NCI-H128 (cell line): Measurements from ENCODE around the gene GMPS.
"Not testable (repeated sequence)": the region's sequence is repeated elsewhere in the genome, so short reads cannot be mapped to it uniquely, and the experiment has no call there.

Experiments
- DNase-seq: peaks from one replicate; lab custom pipeline; 2025; ENCODE audit not compliant: unreplicated experiment; lab: John Stamatoyannopoulos, UW

Gene GMPS

DNA sequence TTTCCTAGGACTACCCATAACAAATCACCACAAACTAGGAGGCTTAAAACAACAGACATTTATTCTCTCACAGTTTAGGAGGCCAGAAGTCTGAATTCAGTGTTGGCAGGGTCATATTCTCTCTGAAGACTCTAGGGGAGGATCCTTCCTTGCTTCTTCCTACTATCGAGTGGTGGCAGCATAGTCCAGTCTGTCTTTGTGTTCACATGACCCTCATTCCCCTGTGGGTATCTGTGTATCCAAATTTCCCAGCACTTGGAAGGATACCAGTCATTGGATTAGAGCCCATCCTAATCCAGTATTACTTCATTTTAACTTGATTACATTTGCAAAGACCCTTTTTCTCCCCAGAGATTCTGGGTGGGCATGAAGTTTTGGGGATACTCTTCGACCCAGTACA lies 63.8 kb downstream of the GMPS start:
- DNase-seq: no peak

DNA sequence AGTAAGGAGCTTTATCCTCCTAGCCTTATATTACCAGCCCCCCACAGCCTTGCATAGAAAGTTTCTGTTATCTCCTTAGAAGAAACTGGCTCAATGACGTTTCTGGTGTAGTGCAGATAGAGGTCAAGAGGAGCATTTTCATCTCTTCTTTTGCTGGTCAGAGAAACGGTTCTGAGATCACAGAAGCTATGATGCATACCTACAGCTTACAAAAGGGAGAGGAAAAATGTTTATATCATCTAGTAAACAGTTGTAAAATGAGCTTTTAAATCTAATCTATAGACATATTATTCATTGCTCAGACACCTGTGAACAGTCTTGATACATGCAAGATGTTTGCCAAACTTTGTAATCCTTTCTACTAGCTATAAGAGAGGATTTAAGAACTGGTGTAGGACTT lies 68.0 kb downstream of the GMPS start:
- DNase-seq: no peak

DNA sequence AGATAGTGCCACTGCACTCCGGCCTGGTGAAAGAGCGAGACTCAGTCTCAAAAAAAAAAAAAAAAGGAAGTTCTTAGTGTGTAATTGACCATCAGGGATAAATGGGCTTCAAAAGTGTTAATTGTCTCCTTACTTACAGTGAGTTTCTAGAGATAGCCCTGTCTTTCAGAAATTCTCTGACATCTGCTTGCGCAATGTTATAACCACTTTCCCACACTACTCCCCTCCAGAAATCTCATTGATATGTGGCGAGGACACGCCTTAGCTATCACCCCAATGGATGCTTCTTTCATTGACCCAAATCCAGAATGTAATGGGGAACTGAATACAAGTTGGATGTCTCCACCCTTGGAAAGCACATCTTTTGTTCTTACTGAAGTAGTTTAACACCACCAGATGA lies 70.9 kb downstream of the GMPS start:
- no peak for DNase-seq

DNA sequence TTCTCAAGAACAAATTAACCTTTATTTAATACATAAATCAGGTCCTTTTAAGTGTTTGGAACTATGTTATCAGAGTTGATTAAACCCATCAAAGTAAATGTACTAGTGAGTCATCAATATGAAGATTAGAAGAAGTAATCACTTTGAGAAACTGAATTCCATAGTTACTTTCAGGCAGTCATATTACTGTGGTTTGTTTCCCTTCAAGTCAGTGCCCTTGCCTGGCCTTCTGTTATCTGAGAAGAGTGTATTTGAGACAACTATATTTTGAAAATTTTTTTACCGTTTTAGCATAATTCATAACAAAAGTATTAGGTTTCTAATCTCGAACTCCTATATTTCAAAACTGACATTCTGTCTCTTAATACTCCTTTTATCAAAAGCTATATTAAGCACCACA lies 73.6 kb downstream of the GMPS start:
- DNase-seq: no peak

DNA sequence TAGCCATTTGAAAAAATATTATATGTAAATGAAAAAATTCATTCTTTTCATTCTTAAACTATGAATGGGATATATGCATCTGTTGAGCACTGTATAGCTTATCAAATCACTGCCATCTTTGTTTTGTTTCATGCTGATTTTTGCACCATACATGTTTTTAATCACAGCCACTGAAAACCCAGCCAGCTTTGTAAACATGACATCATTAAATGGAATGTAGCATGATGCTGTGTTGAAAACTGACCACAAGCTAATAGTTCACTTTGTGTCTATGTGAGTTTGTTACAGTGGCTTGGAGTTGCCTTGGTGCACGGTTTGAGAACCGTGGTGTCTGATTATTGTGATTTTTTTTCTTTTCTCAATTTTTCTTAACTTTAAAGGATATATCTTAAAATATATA lies 75.7 kb downstream of the GMPS start:
- no peak for DNase-seq

DNA sequence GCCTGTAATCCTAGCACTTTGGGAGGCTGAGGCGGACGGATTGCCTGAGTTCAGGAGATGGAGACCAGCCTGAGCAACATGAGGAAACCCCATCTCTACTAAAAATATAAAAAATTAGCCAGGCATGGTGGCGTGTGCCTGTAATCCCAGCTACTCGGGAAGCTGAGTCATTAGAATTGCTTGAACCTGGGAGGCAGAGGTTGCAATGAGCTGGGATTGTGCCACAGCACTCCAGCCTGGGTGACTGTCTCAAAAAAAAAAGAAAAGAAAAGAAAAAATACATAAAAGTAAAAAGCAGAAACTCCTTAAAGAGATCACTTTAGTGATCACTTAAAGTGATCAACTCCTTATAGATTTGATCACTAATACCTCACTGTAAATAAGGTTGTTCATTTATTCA lies 78.0 kb downstream of the GMPS start:
- DNase-seq: no peak

DNA sequence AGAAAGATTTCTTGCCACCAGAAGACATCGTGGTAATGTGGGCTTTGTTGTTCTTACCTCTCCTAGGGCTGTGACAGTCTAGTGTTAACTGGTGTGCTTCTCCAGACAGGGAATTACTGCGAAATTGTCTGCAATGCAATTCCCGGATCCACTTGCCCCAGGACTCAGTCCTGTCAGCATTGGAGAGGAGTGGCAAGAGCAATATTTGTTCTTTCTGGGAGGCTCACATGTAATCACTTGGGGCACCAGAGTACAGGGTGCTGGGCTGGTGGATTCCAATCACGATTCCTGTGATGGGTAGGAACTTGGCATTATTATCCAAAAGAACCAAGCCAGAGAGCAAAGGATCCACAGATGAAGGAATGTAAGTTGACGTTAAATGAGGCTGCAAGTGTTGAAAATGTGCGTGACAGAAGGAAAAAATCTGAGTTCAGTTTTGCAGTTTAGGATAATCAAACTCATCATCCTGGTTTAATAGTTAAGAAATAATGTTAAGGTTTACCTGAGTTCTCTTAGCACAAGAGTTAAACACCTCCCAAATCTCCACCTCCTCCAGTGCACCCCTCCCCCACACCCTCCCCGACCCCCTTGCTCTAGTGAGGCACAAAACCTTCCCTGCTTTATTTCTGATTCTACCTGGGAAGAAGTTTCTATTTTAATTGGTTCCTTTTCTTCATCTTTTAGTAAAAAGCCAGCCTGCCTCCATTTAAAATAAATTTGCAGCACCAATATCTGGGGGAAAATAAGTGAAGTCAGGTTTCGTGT lies 79.2 kb downstream of the GMPS start:
- no peak for DNase-seq

DNA sequence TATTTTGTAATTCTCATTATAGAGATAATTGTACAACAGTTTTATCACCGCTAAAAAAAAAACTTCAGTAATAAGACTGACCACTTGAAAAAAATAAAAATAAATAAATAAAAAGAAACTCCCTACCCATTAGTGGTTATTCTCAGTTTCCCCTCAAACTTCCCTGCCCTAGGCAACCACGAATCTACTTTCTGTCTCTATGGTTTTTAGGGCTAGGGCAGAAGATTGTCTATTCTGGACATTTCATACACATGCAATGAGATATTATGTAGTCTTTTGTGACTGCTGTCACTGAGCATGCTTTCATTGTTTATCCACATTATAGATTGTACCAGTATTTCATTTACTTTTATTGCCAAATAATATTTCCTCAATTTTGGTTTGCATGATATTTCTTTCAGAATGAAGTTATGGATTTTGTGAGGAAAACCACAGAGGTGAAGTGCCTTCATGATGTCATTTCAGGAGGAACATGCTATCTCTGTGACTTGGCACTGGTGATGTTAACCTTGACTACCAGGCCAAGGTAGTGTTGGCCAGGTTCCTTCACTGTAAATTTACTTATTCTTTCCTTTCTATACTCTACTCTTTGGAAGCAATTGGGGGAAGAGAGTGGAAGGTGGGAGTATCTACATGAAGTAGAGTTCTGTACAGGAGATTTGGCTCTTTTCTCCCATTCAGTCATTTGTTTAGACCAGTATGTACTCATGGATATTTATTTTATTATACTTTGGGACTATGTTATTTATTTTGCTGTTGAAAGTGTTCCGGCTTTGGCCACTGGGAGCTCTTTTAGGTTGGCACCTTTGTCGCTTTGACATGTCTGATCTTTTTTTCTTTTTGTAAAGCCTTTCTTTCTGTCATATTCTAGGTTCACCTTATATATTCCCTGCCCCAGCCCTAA lies 86.3 kb downstream of the GMPS start:
- no peak for DNase-seq

DNA sequence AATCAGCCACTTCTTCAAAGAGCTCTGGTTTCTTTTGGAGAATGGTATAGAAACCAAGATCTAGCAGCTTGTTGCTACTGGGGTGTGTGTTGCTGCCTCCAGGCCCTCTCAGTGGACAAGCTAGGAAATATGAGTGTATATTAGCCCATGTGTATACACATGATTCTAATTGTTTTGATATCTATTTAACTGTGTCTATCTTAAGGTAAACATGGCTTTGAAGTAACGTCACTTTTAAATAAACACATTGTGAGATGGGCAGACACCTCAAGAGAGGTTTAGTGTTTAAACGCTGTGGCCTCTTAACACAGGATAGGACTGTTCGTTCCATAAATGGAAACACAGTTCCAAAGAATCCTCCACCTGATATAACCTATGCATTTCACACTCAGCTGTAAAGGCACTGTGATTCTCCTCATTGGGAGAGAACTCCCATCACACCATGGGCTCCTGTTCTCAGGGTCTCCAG lies 87.0 kb downstream of the GMPS start:
- no peak for DNase-seq

DNA sequence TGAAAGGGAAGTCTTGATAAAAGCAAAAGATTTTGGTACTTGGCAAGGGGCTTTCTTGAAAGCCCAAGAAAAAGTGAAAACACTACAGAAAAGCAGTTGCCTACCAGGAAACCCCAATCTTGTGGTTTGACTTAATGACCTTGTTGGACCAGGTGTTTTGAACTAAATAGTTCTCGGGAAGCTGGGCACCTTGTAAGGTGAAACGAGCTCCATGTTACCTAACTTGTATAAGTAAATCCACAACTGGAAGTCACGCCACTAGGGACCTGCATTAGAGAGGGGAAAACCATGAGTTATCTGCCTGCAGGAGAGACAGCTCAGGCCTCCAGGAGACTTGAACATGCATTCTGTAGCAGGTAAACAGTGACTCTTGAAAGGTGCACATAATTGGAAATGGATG lies 88.2 kb downstream of the GMPS start:
- DNase-seq: no peak

DNA sequence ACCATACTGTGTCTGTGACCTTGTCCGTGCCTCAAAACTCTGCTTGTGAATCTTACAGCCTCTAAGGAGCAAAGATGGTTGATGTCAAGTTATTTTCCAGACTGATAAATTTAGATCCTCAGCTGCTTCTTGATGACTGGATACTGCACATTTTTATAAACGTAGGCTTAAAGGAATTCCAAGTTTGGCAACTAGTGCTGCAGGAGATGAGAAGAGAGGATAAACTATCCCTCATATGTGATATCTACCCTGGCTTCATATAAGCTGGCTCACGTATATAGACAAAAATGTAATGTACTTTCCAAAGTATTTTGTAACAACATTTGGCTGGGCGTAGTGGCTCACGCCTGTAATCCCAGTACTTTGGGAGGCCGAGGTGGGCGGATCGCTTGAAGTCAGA lies 89.6 kb downstream of the GMPS start:
- DNase-seq: no peak

DNA sequence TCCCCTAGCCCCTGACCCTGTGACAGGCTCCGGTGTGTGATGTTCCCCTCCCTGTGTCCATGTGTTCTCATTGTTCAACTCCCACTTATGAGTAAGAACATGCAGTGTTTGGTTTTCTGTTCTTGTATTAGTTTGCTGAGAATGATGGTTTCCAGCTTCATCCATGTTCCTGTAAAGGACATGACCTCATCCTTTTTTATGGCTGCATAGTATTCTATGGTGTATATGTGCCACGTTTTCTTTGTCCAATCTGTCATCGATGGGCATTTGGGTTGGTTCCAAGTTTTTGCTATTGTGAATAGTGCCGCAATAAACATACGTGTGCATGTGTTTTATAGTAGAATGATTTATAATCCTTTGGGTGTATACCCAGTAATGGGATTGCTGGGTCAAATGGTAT lies 90.6 kb downstream of the GMPS start:
- not testable (repeated sequence) for DNase-seq

DNA sequence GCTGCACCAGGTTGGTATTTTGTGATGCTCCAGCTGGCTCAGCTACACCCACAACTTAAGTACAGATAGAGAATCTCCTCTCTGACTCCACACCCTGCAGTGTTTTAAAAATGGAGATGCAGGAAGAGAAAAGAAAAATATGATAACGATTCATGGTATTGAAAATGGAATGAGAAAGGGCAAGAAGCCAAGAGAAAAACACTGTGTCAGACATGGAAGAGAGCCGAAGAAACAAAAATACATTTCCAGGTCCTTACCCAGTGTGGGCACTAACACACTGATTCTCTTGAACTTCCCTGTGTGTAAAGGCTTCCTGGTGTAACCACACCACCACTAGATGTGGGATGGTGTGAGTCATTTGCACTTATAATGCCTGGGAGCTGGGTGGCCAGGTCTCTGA lies 93.1 kb downstream of the GMPS start:
- no peak for DNase-seq

DNA sequence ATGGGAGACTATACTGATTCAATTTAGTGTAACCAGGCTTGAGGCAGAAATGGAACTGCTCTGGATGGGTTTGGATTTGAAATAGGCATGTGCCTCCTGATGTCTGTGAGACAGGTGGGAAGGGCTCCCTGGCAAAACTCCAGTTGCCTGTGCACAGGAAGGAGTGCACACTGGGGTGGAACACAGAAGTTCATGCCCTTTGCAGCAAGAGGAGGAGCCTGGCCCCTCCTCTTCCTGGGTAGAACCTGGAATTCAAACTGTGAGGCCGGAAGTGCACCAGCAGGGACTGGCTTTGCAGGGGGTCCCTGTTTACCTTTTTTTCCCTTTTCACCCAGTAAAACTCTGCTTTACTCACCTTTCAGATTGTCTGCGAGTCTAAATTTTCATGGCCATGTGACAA lies 99.9 kb downstream of the GMPS start:
- DNase-seq: no peak

DNA sequence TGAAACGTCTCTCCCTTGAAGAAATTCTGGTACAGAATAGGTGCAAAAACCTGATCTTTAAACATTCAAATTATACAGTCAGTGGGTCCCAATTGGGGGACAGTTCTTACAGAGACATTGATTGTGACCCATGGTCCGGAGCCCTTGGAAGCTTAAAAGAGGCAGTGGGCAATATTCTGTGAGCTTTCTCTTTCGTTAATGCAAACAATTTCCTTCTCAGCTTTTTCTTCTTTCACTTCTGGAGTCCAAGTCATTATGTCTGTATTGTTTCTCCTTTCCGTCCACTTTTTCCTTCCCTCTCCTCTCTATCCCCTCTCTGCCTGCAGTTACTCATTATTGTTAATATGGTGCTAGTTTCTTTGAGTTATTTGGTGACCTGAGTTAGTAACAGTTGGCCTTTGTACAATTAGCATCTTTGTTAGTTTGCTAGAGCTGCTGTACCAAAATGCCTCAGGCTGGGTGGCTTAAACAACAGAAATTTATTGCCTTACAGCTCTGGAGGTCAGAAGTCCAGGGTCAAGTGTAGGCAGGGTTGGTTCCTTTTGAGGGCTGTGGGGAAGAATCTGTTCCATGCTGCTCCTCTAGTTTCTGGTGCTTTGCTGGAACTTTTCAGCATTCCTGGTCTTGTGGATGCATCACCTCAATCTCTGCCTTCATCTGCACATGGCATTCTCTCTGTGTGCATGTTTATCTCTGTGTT lies 102.6 kb downstream of the GMPS start:
- no peak for DNase-seq

DNA sequence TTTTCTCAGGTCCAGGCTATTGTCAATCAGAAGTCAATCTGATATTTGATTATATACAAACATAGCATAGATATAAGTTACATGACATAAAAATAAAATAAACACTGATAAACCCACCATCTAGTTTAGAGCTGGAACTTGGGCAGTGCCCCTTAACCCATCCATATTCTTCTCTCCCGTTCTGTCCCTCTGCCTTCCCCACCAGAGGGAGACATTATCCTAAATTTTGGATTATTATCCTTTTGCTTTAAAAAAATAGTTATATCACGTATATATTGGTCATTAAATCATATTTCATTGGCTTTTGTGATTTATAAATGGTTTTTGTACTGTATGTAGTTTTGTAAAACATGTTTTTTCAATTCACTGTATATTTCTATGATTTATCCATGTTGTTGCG lies 107.9 kb downstream of the GMPS start:
- DNase-seq: no peak

DNA sequence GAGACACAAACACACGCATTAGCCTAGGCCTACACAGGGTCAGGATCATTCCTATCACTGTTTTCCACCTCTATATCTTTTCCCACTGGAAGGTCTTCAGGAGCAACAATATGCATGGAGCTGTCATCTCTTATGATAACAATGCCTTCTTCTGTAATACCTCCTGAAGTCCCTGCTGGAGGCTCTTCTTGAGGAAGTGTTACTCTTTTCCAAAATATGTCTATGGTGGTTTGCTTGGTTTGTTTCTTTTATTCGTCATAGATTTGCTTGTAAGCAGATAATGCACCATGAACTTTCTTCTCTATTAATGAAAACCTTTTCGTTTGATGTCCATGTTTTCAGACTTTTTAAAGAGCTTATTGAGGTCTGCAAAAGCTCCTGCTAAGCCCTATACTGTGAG lies 109.3 kb downstream of the GMPS start:
- no peak for DNase-seq

DNA sequence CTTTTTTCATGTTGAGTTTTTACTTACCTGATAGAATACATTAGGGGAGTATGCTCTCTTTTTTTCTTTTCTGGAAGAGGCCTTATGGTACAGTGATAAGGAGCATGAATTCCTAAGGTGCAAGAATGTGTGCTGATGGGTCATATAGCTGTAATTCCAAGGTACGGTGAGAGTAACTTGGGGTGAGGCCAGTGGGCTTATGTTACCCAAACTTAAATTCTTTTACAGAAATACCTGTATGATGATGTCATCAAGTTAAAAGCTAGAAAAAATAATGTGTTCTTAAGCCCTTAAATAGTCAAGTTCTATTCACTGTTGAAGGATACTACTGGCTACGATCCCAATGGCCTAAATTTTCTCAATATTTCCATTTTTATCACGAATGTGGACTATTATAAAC lies 111.2 kb downstream of the GMPS start:
- no peak for DNase-seq

DNA sequence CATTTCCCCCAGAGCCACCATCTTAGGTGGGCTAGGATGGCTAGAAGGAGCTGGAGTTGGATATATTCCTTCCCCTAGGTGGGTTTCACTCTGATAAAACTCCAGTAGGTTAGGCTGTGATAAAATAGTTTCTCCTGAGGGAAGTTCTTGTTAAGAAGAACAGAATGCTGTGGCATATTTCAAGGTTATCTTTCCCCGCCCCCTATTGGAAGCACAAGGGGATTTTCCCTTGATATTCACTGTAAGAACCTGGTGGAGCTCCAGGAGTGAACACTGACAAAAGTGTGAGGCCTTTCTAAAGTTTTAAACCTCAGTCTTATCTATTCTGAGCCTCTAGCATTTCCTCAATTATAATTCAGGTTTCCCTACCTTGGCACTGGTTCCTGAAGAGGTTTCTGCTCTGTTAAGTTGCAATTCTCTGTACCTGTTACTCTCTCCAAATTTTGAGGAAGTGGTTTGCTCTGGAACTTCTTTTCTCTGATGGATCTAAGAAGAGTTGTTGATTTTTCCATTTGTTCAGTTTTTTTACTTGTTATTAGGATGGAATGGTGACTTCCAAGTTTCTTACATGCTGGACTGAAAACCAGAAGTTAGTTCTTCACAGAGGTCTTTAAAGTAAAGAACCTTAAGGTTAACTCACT lies 113.5 kb downstream of the GMPS start:
- no peak for DNase-seq

DNA sequence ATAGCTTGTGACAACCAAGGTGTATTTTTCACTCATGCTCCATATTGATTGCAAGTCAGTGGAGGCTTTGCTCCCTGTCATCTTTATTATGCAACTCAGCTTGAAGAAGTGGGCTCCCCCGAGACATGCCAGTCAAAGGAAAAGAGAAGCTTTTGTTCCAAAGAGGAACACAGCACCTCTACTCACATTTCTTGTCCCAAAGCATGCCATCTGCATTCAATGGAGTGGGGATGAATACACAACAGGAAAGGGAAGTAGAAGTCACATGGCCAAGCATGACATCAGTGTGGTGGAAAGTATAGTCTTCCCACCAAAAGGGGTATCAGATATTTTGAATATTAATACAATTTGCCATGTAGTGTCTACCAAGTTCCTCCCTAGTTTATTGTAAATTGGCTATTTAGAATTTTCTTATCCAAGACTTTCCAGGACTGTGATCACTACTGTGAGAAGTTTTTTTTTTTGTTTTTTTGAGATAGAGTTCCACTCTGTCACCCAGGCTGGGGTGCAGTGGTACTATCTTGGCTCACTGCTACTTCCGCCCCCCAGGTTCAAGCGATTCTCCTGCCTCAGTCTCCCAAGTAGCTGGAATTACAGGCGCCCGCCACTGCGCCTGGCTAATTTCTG lies 114.5 kb downstream of the GMPS start:
- no peak for DNase-seq

DNA sequence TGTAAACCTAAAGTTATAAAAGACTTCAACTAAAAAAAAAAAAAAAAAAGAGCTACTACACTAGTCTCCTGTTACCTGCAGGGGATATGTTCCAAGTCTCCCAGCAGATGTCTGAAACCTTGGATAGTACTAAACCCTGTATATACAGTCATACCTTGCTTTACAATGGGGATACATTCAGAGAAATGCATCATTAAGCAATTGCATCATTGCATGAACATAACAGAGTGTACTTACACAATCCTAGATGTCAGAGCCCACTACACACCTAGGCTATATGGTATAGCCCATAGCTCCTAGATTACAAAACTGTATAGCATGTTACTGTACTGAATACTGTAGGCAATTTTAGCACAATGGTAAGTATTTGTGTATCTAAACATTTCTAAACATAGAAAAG lies 119.1 kb downstream of the GMPS start:
- DNase-seq: no peak
